Measurements from ENCODE around the gene CFAP46.
"Not testable (repeated sequence)": the region's sequence is repeated elsewhere in the genome, so short reads cannot be mapped to it uniquely, and the experiment has no call there.

Gene CFAP46

DNA sequence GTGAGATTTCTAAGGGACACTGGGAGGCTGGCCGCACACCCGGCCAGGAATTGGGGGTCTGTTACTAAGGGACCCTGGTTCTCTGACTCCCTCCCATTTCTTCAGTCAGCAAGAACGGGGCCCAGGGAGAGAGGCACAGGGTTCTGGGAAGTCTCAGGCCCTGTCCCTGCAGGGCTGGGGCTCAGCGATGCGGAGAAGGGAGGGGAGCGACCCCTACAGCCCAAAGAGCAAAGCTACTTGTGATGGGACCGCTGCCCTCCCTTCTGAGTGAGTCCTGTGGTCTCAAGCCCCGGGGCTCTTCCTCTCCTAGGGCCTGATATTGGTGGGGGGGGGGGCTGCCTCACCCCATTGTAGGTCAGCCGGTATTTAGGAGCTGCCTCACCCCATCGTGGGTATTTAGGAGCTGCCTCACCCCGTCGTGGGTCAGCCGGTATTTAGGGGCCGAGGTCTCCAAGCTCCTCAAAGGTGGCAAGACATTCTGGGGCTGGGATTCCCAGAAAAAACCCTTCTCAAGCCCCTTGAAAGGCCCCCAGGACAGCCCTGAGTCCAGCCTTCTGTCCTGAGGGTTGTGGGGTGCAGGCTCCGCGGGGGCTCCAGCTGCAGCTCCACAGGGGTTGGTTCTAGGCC is 139.6 kb downstream of the CFAP46 start:
- no peaks in the 10 kb centered on the region for H3K36me3 ChIP-seq (ENCODE audit: control insufficient read depth, insufficient read depth, low read length)
- no peak overlapping the region for H3K9ac ChIP-seq (ENCODE audit: low read depth, low read length)
- H3K9me3 ChIP-seq (ENCODE audit: control insufficient read depth, insufficient read depth, low read length), result peaks cover 3% of the 10 kb centered on the region; the same call in 1 of the 2 replicates
- H3K4me1 ChIP-seq (ENCODE audit: control insufficient read depth, insufficient read depth, low read length), result no peaks in the 10 kb centered on the region
- H3K4me3 ChIP-seq (ENCODE audit: low read depth, low read length), result no peak overlapping the region
- H3K27ac ChIP-seq (ENCODE audit: low read depth, low read length), result no peak overlapping the region
- H3K27me3 ChIP-seq (ENCODE audit: control insufficient read depth, insufficient read depth, low read length), result no peaks in the 10 kb centered on the region

DNA sequence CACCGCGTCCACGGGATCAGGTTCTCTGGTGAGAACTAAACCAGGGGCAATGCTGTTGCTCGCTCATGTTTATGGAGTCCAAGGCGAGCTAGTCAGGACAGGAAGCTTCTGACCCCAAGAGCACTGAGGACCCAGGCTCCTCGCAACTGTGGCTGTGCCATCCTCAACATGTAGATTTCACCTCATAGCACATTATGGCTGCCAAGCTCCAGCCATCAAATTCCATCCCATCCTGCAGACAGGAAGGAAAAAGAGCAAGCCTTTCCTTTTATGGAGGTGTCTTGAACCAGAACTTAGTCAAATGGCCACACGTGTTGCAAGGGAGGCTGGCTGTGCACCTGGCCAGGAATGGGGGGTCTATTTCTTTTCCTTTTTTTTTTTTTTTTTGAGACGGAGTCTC is 140.3 kb downstream of the CFAP46 start:
- no peaks in the 10 kb centered on the region for H3K27me3 ChIP-seq (ENCODE audit: control insufficient read depth, insufficient read depth, low read length)

DNA sequence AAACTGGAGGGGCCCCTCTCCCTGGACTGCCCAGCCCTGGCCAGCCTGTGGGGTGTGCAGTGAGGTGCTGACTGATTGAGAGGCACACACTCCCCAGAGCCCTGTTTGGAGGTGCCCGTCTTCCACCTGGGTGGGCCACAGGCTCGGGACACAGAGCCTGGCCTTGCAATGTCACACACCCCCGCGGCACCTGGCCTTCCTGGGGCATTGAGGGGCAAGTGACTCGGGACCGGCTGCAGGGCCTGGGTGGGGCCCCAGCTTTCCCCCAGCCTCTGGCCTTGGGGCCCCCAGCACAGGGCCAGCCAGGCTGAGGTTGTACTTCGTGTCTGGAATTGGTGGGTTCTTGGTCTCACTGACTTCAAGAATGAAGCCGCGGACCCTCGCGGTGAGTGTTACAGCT is 142.5 kb downstream of the CFAP46 start:
- Histone ChIP-seq H3K4me3 (ENCODE audit: low read depth, low read length) (no peak overlapping the region), H3K9ac (ENCODE audit: low read depth, low read length) (no peak overlapping the region), H3K9me3 (ENCODE audit: control insufficient read depth, insufficient read depth, low read length) (peaks cover 3% of the 10 kb centered on the region; the same call in 1 of the 2 replicates), H3K4me1 (ENCODE audit: control insufficient read depth, insufficient read depth, low read length) (no peaks in the 10 kb centered on the region), H3K27ac (ENCODE audit: low read depth, low read length) (no peak overlapping the region), H3K27me3 (ENCODE audit: control insufficient read depth, insufficient read depth, low read length) (no peaks in the 10 kb centered on the region), H3K36me3 (ENCODE audit: control insufficient read depth, insufficient read depth, low read length) (no peaks in the 10 kb centered on the region)

More for the DNA sequence above, 140.3 kb downstream of the CFAP46 start:
- no peak overlapping the region for H3K27ac ChIP-seq (ENCODE audit: low read depth, low read length)
- no peak overlapping the region for H3K4me3 ChIP-seq (ENCODE audit: low read depth, low read length)
- no peak overlapping the region for H3K9ac ChIP-seq (ENCODE audit: low read depth, low read length)
- H3K9me3 ChIP-seq (ENCODE audit: control insufficient read depth, insufficient read depth, low read length), result peaks cover 3% of the 10 kb centered on the region; the same call in 1 of the 2 replicates
- H3K4me1 ChIP-seq (ENCODE audit: control insufficient read depth, insufficient read depth, low read length), result no peaks in the 10 kb centered on the region
- H3K36me3 ChIP-seq (ENCODE audit: control insufficient read depth, insufficient read depth, low read length), result no peaks in the 10 kb centered on the region

DNA sequence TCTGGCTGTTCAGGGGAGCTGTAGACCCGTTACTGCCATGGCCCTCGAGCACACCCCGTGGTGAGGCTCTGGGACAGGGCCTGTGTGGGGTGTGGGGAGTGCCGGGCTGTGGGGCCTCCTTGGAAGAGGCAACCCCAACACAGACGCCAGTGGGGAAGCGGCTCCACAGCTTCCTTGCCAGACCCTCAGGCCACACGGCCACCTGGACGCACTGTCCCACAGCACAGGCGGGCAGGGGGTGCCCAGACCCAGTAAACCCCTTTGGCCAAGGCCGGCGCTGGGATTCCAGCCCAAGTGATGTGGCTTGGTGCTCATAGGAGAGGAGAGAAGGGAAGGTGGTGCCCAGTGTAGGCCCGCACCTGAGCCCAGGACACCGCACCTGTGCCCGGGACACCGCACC is 143.5 kb downstream of the CFAP46 start:
- no peak overlapping the region for H3K27ac ChIP-seq (ENCODE audit: low read depth, low read length)
- H3K4me3 ChIP-seq (ENCODE audit: low read depth, low read length), result no peak overlapping the region
- no peak overlapping the region for H3K9ac ChIP-seq (ENCODE audit: low read depth, low read length)
- H3K9me3 ChIP-seq (ENCODE audit: control insufficient read depth, insufficient read depth, low read length), result peaks cover 3% of the 10 kb centered on the region; the same call in 1 of the 2 replicates
- no peaks in the 10 kb centered on the region for H3K36me3 ChIP-seq (ENCODE audit: control insufficient read depth, insufficient read depth, low read length)
- no peaks in the 10 kb centered on the region for H3K4me1 ChIP-seq (ENCODE audit: control insufficient read depth, insufficient read depth, low read length)
- H3K27me3 ChIP-seq (ENCODE audit: control insufficient read depth, insufficient read depth, low read length), result no peaks in the 10 kb centered on the region

DNA sequence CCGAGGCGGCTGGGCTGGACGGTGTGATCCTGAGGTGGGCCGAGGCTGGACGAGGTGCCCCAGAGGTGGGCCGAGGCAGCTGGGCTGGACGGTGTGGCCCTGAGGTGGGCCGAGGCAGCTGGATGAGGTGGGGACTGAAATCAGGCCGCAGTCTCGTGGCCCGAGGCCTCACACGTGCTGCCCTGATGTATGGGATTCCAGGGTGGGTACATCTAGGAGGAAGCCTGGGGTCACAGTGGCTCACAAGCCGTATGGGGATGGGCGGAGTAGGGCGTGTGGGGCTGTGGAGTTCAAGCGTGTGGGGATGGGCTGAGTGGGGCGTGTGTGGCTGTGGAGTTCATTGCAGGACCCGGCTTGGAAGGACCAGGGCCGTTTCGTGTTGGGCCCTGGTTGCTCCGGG is 144.0 kb downstream of the CFAP46 start:
- Histone ChIP-seq H3K4me1 (ENCODE audit: control insufficient read depth, insufficient read depth, low read length) (no peaks in the 10 kb centered on the region), H3K4me3 (ENCODE audit: low read depth, low read length) (no peak overlapping the region), H3K9me3 (ENCODE audit: control insufficient read depth, insufficient read depth, low read length) (peaks cover 3% of the 10 kb centered on the region; the same call in 1 of the 2 replicates), H3K27ac (ENCODE audit: low read depth, low read length) (no peak overlapping the region), H3K9ac (ENCODE audit: low read depth, low read length) (no peak overlapping the region), H3K36me3 (ENCODE audit: control insufficient read depth, insufficient read depth, low read length) (no peaks in the 10 kb centered on the region), H3K27me3 (ENCODE audit: control insufficient read depth, insufficient read depth, low read length) (no peaks in the 10 kb centered on the region)

DNA sequence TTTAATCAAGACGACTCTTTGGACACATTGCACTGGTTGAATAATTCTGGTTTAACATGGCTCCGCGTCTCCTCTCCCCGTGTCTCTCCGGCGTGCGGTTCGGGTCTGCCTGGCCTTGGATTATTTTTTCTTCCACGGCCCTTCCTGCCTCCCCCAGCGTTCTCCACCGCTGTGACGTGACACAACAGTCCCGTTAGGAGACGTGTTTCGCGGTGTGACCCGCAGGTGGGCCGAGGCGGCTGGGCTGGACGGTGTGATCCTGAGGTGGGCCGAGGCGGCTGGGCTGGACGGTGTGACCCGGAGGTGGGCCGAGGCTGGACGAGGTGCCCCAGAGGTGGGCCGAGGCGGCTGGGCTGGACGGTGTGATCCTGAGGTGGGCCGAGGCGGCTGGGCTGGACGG is 144.4 kb downstream of the CFAP46 start:
- not testable (repeated sequence) for H3K4me1 ChIP-seq (ENCODE audit: control insufficient read depth, insufficient read depth, low read length); H3K9me3 ChIP-seq (ENCODE audit: control insufficient read depth, insufficient read depth, low read length); H3K36me3 ChIP-seq (ENCODE audit: control insufficient read depth, insufficient read depth, low read length); H3K9ac ChIP-seq (ENCODE audit: low read depth, low read length); H3K27me3 ChIP-seq (ENCODE audit: control insufficient read depth, insufficient read depth, low read length); H3K4me3 ChIP-seq (ENCODE audit: low read depth, low read length); H3K27ac ChIP-seq (ENCODE audit: low read depth, low read length)

DNA sequence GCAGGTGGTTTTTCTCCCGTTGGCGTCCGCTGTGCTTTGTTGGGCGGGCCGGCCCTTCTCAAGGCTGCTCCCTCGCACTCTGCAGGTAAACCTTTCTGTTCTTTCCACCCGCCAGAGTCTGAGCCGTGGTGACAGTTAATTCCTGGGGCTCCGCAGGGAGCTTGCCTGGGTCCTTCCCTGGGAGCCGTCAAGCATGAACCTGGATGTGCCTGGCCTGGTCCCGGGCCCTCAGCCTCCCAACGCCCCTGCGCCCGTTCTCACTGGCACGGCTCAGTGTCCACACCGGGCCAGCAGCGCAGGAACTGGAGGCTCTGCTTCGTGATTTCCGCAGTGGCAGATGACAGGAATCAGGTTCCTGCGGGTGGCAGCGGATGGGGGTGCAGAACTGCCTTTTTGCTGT is 145.5 kb downstream of the CFAP46 start:
- no peak overlapping the region for H3K9ac ChIP-seq (ENCODE audit: low read depth, low read length)
- H3K27ac ChIP-seq (ENCODE audit: low read depth, low read length), result no peak overlapping the region
- no peaks in the 10 kb centered on the region for H3K36me3 ChIP-seq (ENCODE audit: control insufficient read depth, insufficient read depth, low read length)
- H3K27me3 ChIP-seq (ENCODE audit: control insufficient read depth, insufficient read depth, low read length), result no peaks in the 10 kb centered on the region
- peaks cover 1% of the 10 kb centered on the region; the same call in 1 of the 2 replicates for H3K9me3 ChIP-seq (ENCODE audit: control insufficient read depth, insufficient read depth, low read length)
- no peak overlapping the region for H3K4me3 ChIP-seq (ENCODE audit: low read depth, low read length)
- no peaks in the 10 kb centered on the region for H3K4me1 ChIP-seq (ENCODE audit: control insufficient read depth, insufficient read depth, low read length)

DNA sequence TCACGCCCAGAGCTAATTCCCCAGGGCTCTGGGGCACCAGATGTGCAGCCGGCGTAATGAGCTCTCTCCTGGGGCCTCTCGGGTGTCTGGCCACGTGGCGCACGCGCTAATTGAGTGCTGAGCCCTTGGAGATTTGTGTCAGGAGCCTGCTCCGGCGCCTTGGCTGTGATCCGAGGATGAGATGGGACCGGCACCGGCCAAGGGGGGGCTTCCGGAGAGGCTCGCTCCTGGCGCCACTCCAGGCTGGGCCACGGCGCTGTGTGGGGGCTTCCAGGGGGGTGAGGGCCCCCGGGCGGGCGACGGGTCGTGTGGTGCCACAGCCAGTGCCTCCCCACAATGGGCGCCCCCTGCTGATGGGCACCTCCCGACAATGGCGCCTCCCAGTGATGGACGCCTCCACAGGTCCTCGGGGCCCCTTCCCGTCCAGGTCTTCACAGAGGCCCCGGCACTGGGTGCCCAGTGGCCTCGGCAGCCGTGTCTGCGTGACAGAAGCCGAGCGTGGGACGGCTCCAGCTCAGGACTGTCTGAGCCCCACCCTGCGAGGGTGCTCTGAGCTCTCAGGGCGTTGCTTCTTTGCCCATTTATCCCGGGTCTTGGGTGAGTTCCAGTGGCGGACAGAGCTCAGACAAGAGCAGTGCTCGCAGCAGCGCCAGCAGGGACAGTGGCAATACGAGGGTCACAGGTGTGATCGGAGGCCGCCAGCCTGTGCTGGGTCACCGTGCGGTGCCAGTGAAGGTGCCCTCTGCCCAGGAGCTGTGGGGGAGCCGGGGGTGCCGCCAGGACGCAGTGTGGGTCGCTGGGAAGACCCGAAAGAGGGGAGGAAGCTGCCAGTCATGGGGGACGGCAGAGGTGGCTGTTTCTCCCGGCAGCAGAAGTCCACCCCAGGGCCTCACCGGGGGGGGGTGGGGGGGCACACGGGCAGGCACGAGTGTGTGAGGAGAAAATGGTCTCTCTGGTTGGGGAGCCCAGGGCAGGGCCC is 148.2 kb downstream of the CFAP46 start:
- Histone ChIP-seq H3K36me3 (ENCODE audit: control insufficient read depth, insufficient read depth, low read length) (no peaks in the 10 kb centered on the region), H3K27me3 (ENCODE audit: control insufficient read depth, insufficient read depth, low read length) (peaks cover 25% of the 10 kb centered on the region), H3K4me3 (ENCODE audit: low read depth, low read length) (no peak overlapping the region), H3K4me1 (ENCODE audit: control insufficient read depth, insufficient read depth, low read length) (no peaks in the 10 kb centered on the region), H3K9me3 (ENCODE audit: control insufficient read depth, insufficient read depth, low read length) (no peaks in the 10 kb centered on the region), H3K9ac (ENCODE audit: low read depth, low read length) (no peak overlapping the region), H3K27ac (ENCODE audit: low read depth, low read length) (no peak overlapping the region)

DNA sequence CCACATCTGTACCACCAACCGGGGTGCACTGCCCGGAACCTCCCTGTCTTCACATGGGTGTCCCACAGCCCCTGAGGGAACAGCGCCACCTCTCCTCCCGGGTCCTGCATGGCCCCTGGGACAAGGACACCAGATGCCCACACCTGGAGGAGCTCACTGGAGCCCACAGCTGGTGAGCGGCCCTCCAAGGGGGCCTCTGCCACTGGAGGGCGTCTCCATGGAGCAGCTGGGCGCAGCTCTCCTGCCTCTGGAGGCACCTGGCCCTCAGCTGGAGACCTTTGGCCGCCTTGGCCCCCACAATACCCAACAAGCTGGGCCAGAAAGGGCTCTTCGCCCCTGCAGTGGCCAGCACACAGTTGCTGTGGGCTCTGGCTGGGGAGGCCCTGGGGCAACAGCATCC is 149.2 kb downstream of the CFAP46 start:
- Histone ChIP-seq H3K27me3 (ENCODE audit: control insufficient read depth, insufficient read depth, low read length) (peaks cover 34% of the 10 kb centered on the region), H3K27ac (ENCODE audit: low read depth, low read length) (no peak overlapping the region), H3K9ac (ENCODE audit: low read depth, low read length) (no peak overlapping the region), H3K4me3 (ENCODE audit: low read depth, low read length) (no peak overlapping the region), H3K4me1 (ENCODE audit: control insufficient read depth, insufficient read depth, low read length) (no peaks in the 10 kb centered on the region), H3K9me3 (ENCODE audit: control insufficient read depth, insufficient read depth, low read length) (no peaks in the 10 kb centered on the region), H3K36me3 (ENCODE audit: control insufficient read depth, insufficient read depth, low read length) (no peaks in the 10 kb centered on the region)

DNA sequence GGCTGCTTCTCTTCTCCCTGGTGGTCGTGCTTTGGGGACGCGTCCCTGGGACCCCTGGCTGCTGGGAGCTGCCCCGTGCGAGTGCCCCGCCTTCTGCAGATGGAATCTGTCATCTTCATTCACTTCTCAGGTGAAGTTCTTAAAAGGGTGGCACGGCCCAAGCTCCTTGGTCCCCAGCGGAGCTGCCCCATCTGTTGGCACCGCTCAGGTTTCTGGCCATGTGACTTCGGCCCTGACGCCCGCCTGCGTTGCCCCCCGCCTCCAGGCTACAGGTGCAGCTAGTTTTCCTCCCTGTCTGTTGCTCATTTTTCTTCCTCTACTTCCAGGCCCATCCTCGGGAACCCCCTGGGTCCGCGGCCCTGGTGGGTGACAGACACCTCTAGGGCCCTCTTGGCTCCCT is 149.6 kb downstream of the CFAP46 start:
- Histone ChIP-seq H3K27ac (ENCODE audit: low read depth, low read length) (no peak overlapping the region), H3K4me3 (ENCODE audit: low read depth, low read length) (no peak overlapping the region)

DNA sequence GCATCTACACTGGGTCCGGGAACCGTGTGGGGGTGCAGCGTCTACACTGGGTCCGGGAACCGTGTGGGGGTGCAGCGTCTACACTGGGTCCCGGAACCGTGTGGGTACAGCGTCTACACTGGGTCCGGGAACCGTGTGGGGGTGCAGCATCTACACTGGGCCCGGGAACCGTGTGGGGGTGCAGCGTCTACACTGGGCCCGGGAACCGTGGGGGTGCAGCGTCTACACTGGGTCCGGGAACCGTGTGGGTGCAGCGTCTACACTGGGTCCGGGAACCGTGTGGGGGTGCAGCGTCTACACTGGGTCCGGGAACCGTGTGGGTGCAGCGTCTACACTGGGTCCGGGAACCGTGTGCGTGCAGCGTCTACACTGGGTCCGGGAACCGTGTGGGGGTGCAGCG is 150.3 kb downstream of the CFAP46 start:
- not testable (repeated sequence) for H3K27ac ChIP-seq (ENCODE audit: low read depth, low read length); H3K4me1 ChIP-seq (ENCODE audit: control insufficient read depth, insufficient read depth, low read length); H3K4me3 ChIP-seq (ENCODE audit: low read depth, low read length); H3K9ac ChIP-seq (ENCODE audit: low read depth, low read length); H3K9me3 ChIP-seq (ENCODE audit: control insufficient read depth, insufficient read depth, low read length); H3K36me3 ChIP-seq (ENCODE audit: control insufficient read depth, insufficient read depth, low read length)
- H3K27me3 ChIP-seq (ENCODE audit: control insufficient read depth, insufficient read depth, low read length), result peaks cover 45% of the 10 kb centered on the region

More for the DNA sequence above, 149.6 kb downstream of the CFAP46 start:
- Histone ChIP-seq H3K9ac (ENCODE audit: low read depth, low read length) (no peak overlapping the region), H3K4me1 (ENCODE audit: control insufficient read depth, insufficient read depth, low read length) (no peaks in the 10 kb centered on the region), H3K9me3 (ENCODE audit: control insufficient read depth, insufficient read depth, low read length) (no peaks in the 10 kb centered on the region), H3K36me3 (ENCODE audit: control insufficient read depth, insufficient read depth, low read length) (no peaks in the 10 kb centered on the region), H3K27me3 (ENCODE audit: control insufficient read depth, insufficient read depth, low read length) (peaks cover 38% of the 10 kb centered on the region)
